BE2C (cell line): ENCODE results near the gene PHTF2.
"Not testable (repeated sequence)": the region's sequence is repeated elsewhere in the genome, so short reads cannot be mapped to it uniquely, and the experiment has no call there.

Source experiments
- DNase-seq: peaks from one replicate; pipeline ENCODE4 v3.0.0-alpha.2; 2020
- H3K27me3 ChIP-seq: fragments of 250-450 bp; sonication (Bioruptor Pico); 2 replicates; pipeline ENCODE4 v1.5.1; 2020; ENCODE audit warnings: mild to moderate bottlenecking
- H3K36me3 ChIP-seq: fragments of 250-450 bp; sonication (Bioruptor Pico); 2 replicates; pipeline ENCODE4 v1.5.1; 2020; ENCODE audit warnings: mild to moderate bottlenecking
- H3K4me1 ChIP-seq: fragments of 250-450 bp; sonication (Bioruptor Pico); 2 replicates; pipeline ENCODE4 v1.5.1; 2020
- H3K4me3 ChIP-seq: 2 replicates; pipeline ENCODE4 v1.5.1; 2011; ENCODE audit warnings: low read depth, low read length
- H3K9me3 ChIP-seq: fragments of 250-450 bp; sonication (Bioruptor Pico); 2 replicates; pipeline ENCODE4 v1.5.1; 2020
- CTCF ChIP-seq: IDR thresholded peaks from 2 replicates; pipeline ENCODE4 v1.5.1; 2012; ENCODE audit warnings: mild to moderate bottlenecking, low read depth, low read length

The PHTF2 gene

DNA sequence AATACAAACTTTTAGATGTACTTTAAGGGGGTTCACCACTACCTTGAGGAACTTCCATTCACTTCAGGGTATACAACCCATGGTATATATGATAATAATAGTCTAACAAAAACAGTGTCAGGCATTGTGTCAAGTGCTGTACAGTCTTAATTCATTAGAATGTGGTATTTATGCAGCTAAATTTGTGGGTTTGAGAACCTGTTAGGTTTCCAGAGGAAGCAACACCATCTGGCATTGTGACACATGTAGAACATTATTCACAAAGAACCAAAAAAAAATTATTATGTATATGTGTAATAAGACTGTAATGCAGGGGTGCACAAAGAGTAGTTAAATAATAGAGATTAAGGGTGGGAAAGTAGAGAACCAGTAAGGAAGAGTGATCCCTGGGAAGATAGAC lies 26.7 kb upstream of the PHTF2 start:
- Histone ChIP-seq H3K36me3 (peaks cover 37% of the 10 kb centered on the region), H3K4me3 (no peak overlapping the region), H3K4me1 (peaks cover 3% of the 10 kb centered on the region), H3K9me3 (no peaks in the 10 kb centered on the region), H3K27me3 (no peaks in the 10 kb centered on the region)
- no peak for TF ChIP-seq CTCF
- no peak for DNase-seq

DNA sequence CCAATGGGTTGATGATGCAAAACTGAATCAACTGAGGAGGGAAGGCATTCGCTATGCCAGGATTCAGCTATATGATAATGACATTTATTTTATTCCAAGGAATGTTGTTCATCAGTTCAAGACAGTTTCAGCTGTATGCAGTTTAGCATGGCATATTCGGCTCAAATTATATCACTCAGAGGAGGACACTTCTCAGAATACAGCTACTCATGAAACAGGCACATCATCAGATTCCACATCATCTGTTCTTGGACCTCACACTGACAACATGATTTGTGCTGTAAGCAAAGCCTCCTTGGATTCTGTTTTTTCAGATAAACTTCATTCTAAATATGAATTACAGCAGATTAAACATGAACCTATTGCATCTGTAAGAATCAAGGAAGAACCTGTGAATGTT lies 20.0 kb upstream of the PHTF2 start:
- H3K4me1 ChIP-seq: no peaks in the 10 kb centered on the region; the same call in 1 of the 2 replicates
- no peak for TF ChIP-seq CTCF
- no peak for DNase-seq
- H3K27me3 ChIP-seq: no peaks in the 10 kb centered on the region
- peaks cover 44% of the 10 kb centered on the region for H3K36me3 ChIP-seq
- H3K4me3 ChIP-seq: no peak overlapping the region
- H3K9me3 ChIP-seq: no peaks in the 10 kb centered on the region

DNA sequence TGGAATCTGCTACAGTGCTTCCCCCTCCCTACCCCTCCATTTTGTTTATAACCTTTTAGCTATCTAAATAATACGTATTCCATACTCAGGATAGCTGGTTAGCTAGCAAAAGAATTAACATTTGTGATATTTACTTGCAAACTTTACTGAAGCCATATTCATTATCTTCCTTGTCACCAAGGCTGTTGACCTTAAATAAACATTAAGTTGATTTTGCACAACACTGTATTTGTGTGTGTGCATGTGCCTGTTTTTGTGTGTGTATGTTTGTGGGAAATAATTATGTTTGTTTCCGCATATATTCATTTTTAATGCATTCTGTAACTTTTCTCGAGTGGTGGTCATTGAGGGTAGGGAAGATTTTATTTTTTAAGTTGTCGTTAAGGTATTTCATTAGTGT lies 16.2 kb upstream of the PHTF2 start:
- Histone ChIP-seq H3K36me3 (peaks cover 32% of the 10 kb centered on the region), H3K27me3 (no peaks in the 10 kb centered on the region), H3K4me1 (no peaks in the 10 kb centered on the region), H3K4me3 (no peak overlapping the region), H3K9me3 (no peaks in the 10 kb centered on the region)
- DNase-seq: no peak
- TF ChIP-seq CTCF: no peak

- Histone ChIP-seq H3K4me3 (no peak overlapping the region), H3K9me3 (no peaks in the 10 kb centered on the region), H3K27me3 (no peaks in the 10 kb centered on the region), H3K4me1 (no peaks in the 10 kb centered on the region), H3K36me3 (peaks cover 29% of the 10 kb centered on the region)
- DNase-seq: no peak
- no peak for TF ChIP-seq CTCF
Observed at GRCh38 chr7:77783111-77783510, 15.5 kb upstream of the PHTF2 start.

GRCh38 chr7:77783545-77783944 lies 15.0 kb upstream of the PHTF2 start:
- no peak overlapping the region for H3K4me3 ChIP-seq
- no peak for TF ChIP-seq CTCF
- H3K36me3 ChIP-seq: peaks cover 25% of the 10 kb centered on the region
- H3K27me3 ChIP-seq: no peaks in the 10 kb centered on the region
- no peaks in the 10 kb centered on the region for H3K9me3 ChIP-seq
- DNase-seq: no peak
- H3K4me1 ChIP-seq: no peaks in the 10 kb centered on the region

DNA sequence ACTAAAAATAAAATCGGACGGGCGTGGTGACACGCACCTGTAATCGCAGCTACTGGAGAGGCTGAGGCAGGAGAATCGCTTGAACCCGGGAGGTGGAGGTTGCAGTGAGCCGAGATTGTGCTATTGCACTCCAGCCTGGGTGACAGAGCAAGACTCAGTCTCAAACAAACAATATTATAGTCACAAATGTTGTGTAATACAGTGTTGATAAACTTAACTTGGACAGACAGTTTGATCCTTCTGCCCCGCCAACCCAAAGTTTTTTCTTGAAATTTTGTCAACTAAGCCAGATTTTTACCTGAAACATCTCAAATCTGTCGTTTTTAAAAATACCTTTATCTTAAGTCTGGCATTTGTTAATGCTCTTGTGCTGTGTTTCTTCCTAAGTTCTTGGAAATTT lies 14.1 kb upstream of the PHTF2 start:
- not testable (repeated sequence) for H3K4me3 ChIP-seq, H3K9me3 ChIP-seq, H3K27me3 ChIP-seq, H3K4me1 ChIP-seq, DNase-seq
- H3K36me3 ChIP-seq: peaks cover 19% of the 10 kb centered on the region

DNA sequence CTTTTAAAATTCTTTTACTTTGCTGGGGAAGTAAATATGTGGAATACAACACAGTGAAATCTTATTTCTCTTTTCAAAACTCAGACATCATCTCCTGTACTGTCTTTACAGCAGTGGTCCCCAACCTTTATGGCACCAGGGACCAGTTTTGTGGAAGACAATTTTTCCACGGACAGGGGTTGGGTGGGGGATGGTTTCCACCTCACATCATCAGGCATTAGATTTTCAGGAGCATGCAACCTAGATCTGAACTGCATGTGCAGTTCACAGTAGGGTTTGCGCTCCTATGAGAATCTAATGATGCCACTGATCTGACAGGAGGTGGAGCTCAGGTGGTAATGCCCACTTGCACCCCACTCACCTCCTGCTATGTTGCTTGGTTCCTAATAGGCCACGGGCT lies 12.6 kb upstream of the PHTF2 start:
- TF ChIP-seq CTCF: no peak
- Histone ChIP-seq H3K36me3 (peaks cover 10% of the 10 kb centered on the region), H3K4me3 (no peak overlapping the region)

More for the DNA sequence above, 12.6 kb upstream of the PHTF2 start:
- no peaks in the 10 kb centered on the region for H3K4me1 ChIP-seq
- no peak for DNase-seq
- no peaks in the 10 kb centered on the region for H3K9me3 ChIP-seq
- H3K27me3 ChIP-seq: no peaks in the 10 kb centered on the region
